H9 (cell line): ENCODE results near the gene PFDN1. TPM values are rescaled to one million over a fixed set of nuclear protein-coding genes. Genes with fewer than 3 reads are reported as not detected.

Experiments used
- DNase-seq: peaks from one replicate; pipeline ENCODE4 v3.0.0-alpha.2; 2017
- H2AFZ ChIP-seq: one replicate; pipeline ENCODE4 v1.6.1; 2013; ENCODE audit warnings: mild to moderate bottlenecking, low read length, control low read depth, moderate library complexity
- H2AK5ac ChIP-seq: 2 replicates; pipeline ENCODE4 v1.6.1; 2013; ENCODE audit warnings: low read length, control low read depth, mixed read lengths; ENCODE audit not compliant: insufficient read length
- H2BK120ac ChIP-seq: one replicate; pipeline ENCODE4 v1.6.1; 2013; ENCODE audit warnings: low read depth, mild to moderate bottlenecking, low read length, control low read depth, inconsistent platforms; ENCODE audit not compliant: poor library complexity, severe bottlenecking
- H2BK12ac ChIP-seq: 2 replicates; pipeline ENCODE4 v1.6.1; 2013; ENCODE audit warnings: low read length, control low read depth, mixed read lengths, low read depth; ENCODE audit not compliant: insufficient read length
- H2BK15ac ChIP-seq: 2 replicates; pipeline ENCODE4 v1.6.1; 2013; ENCODE audit warnings: low read depth, low read length, control low read depth
- H2BK20ac ChIP-seq: one replicate; pipeline ENCODE4 v1.6.1; 2013; ENCODE audit warnings: low read depth, mild to moderate bottlenecking, low read length, control low read depth, inconsistent platforms; ENCODE audit not compliant: poor library complexity, severe bottlenecking
- H2BK5ac ChIP-seq: 2 replicates; pipeline ENCODE4 v1.6.1; 2013; ENCODE audit warnings: low read length, control low read depth, mixed read lengths; ENCODE audit not compliant: insufficient read length
- H3K14ac ChIP-seq: 2 replicates; pipeline ENCODE4 v1.6.1; 2013; ENCODE audit warnings: low read length, control low read depth; ENCODE audit not compliant: insufficient read depth
- H3K18ac ChIP-seq: 2 replicates; pipeline ENCODE4 v1.6.1; 2013; ENCODE audit warnings: low read depth, mild to moderate bottlenecking, mixed read lengths, low read length, control low read depth; ENCODE audit not compliant: insufficient read length
- H3K23ac ChIP-seq: 2 replicates; pipeline ENCODE4 v1.6.1; 2013; ENCODE audit warnings: low read length, control low read depth, mixed read lengths, low read depth; ENCODE audit not compliant: insufficient read length
- H3K23me2 ChIP-seq: 2 replicates; pipeline ENCODE4 v1.6.1; 2013; ENCODE audit warnings: low read depth, mild to moderate bottlenecking, mixed read lengths, low read length, control low read depth; ENCODE audit not compliant: insufficient read length, poor library complexity, severe bottlenecking
- H3K27ac ChIP-seq: 2 replicates; pipeline ENCODE4 v1.5.1; 2013; ENCODE audit warnings: low read length, control low read depth, mixed read lengths, low read depth; ENCODE audit not compliant: insufficient read length
- H3K27me3 ChIP-seq: 2 replicates; pipeline ENCODE4 v1.6.1; 2013; ENCODE audit warnings: low read length, control low read depth, inconsistent platforms; ENCODE audit not compliant: insufficient read depth
- H3K4ac ChIP-seq: 2 replicates; pipeline ENCODE4 v1.6.1; 2013; ENCODE audit warnings: low read depth, mild to moderate bottlenecking, control low read depth, inconsistent platforms, low read length, moderate library complexity
- H3K4me1 ChIP-seq: 2 replicates; pipeline ENCODE4 v1.6.1; 2013; ENCODE audit warnings: low read length, control low read depth, inconsistent platforms; ENCODE audit not compliant: insufficient read depth
- H3K4me2 ChIP-seq: 2 replicates; pipeline ENCODE4 v1.6.1; 2013; ENCODE audit warnings: low read length, control low read depth, mixed read lengths; ENCODE audit not compliant: insufficient read length, insufficient read depth
- H3K56ac ChIP-seq: 2 replicates; pipeline ENCODE4 v1.6.1; 2013; ENCODE audit warnings: low read depth, mild to moderate bottlenecking, mixed read lengths, low read length, control low read depth; ENCODE audit not compliant: insufficient read length
- H3K79me1 ChIP-seq: 2 replicates; pipeline ENCODE4 v1.6.1; 2013; ENCODE audit warnings: low read depth, mild to moderate bottlenecking, moderate library complexity, low read length, control low read depth, inconsistent platforms; ENCODE audit not compliant: insufficient read depth, poor library complexity, severe bottlenecking
- H3K79me2 ChIP-seq: 2 replicates; pipeline ENCODE4 v1.6.1; 2013; ENCODE audit warnings: low read length, control low read depth, inconsistent platforms; ENCODE audit not compliant: insufficient read depth
- H3K9ac ChIP-seq: 2 replicates; pipeline ENCODE4 v1.6.1; 2013; ENCODE audit warnings: low read length, control low read depth, mixed read lengths; ENCODE audit not compliant: insufficient read length; ENCODE audit errors: extremely low read depth
- H3K9me3 ChIP-seq: one replicate; pipeline ENCODE4 v1.6.1; 2013; ENCODE audit warnings: low read depth, low read length, inconsistent platforms; ENCODE audit not compliant: control insufficient read depth
- H3T11ph ChIP-seq: one replicate; pipeline ENCODE4 v1.6.1; 2013; ENCODE audit warnings: mild to moderate bottlenecking, low read length, control low read depth, inconsistent platforms
- H4K20me1 ChIP-seq: one replicate; pipeline ENCODE4 v1.6.1; 2013; ENCODE audit not compliant: control insufficient read depth, insufficient read length, insufficient read depth
- H4K5ac ChIP-seq: 2 replicates; pipeline ENCODE4 v1.6.1; 2013; ENCODE audit warnings: low read depth, mild to moderate bottlenecking, mixed read lengths, low read length, control low read depth; ENCODE audit not compliant: insufficient read length
- H4K8ac ChIP-seq: replicated peaks from 2 replicates; pipeline ENCODE4 v1.6.1; 2013; ENCODE audit warnings: low read length, control low read depth, mixed read lengths, low read depth; ENCODE audit not compliant: insufficient read length
- H4K91ac ChIP-seq: 2 replicates; pipeline ENCODE4 v1.6.1; 2013; ENCODE audit warnings: low read depth, mild to moderate bottlenecking, moderate library complexity, mixed read lengths, low read length, control low read depth; ENCODE audit not compliant: insufficient read length
- H3K27ac Mint-ChIP-seq, 3 experiments: 2 replicates in 2 of 3; 3 replicates in 1 of 3; pipeline ENCODE4 v1.8.0; 2020 to 2021; ENCODE audit warnings: mixed read lengths in 3 of 3, mild to moderate bottlenecking in 1 of 3, moderate library complexity in 1 of 3
- H3K27me3 Mint-ChIP-seq: 2 replicates; pipeline ENCODE4 v1.8.0; 2021; ENCODE audit warnings: low read depth, mild to moderate bottlenecking, moderate library complexity, mixed read lengths
- H3K36me3 Mint-ChIP-seq, 3 experiments: 2 replicates in 2 of 3; 3 replicates in 1 of 3; pipeline ENCODE4 v1.8.0; 2020 to 2021; ENCODE audit warnings: low read depth in 3 of 3, mixed read lengths in 3 of 3; ENCODE audit not compliant: insufficient read depth in 1 of 3
- H3K4me1 Mint-ChIP-seq, 2 experiments: 2 replicates each; pipeline ENCODE4 v1.8.0; 2020; ENCODE audit warnings: mixed read lengths in 2 of 2
- H3K4me3 Mint-ChIP-seq, 2 experiments: 2 replicates in 1 of 2; 3 replicates in 1 of 2; pipeline ENCODE4 v1.8.0; 2020 to 2021; ENCODE audit warnings: mild to moderate bottlenecking in 2 of 2, mixed read lengths in 2 of 2, moderate library complexity in 1 of 2
- H3K9me3 Mint-ChIP-seq, 2 experiments: 2 replicates in 1 of 2; 3 replicates in 1 of 2; pipeline ENCODE4 v1.8.0; 2020; ENCODE audit warnings: mild to moderate bottlenecking in 2 of 2, mixed read lengths in 2 of 2, moderate library complexity in 1 of 2
- CTCF ChIP-seq: fragments of 200-600 bp; sonication (generic); conservative IDR thresholded peaks from 3 replicates; pipeline ENCODE4 v1.8.0; 2021; ENCODE audit warnings: antibody characterized with exemption, mild to moderate bottlenecking
- WGBS: extraction: QIAGEN DNeasy Blood & Tissue Kit; methylation state at CpG from one replicate; pipeline ENCODE4 v1.1.7; 2013; ENCODE audit warnings: missing lambda C conversion rate, low lambda C conversion rate, mixed read lengths; ENCODE audit not compliant: insufficient read length; ENCODE audit errors: extremely low coverage; 5-methylcytosine and 5-hydroxymethylcytosine counted together
- total RNA-seq: library from RNA; stranded (reverse); gene quantifications from 2 replicates; pipeline ENCODE4 v1.2.1, GENCODE V29; 2021

The PFDN1 gene
- total RNA-seq, 1 experiment from 2014 or later, result 58.3 TPM

DNA sequence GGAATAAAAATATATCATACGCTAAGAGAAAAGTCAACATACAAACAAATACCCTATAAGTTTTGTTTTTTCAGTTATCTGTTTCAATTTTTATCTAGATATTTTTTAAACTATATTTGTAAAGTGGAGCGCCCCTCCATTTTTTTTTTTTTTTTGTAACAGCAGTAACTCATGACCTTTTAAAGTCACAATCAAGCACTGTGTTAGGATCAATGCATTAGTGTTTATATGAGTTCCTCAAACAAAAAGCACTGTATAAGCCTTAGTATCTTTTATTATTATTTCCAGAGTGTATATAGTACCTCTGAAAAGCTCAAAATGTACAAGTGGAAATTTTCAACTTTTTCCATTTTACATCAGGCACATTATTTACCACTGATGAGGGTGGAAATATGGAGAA lies 20.6 kb downstream of the PFDN1 start:
- H3K9me3 Mint-ChIP-seq, result no peaks in the 10 kb centered on the region
- H2BK5ac ChIP-seq, result no peak overlapping the region
- no peak overlapping the region for H2AK5ac ChIP-seq
- H3K9ac ChIP-seq, result no peak overlapping the region
- H3K27me3 ChIP-seq, result no peaks in the 10 kb centered on the region
- no peaks in the 10 kb centered on the region for H3K79me1 ChIP-seq
- H3K27me3 Mint-ChIP-seq, result no peaks in the 10 kb centered on the region
- peaks cover 2% of the 10 kb centered on the region; the same call in 1 of the 2 replicates for H3K79me2 ChIP-seq
- H3T11ph ChIP-seq, result no peak overlapping the region
- TF ChIP-seq CTCF, result no peak
- no peak overlapping the region for H2BK15ac ChIP-seq
- no peak overlapping the region for H3K4me3 Mint-ChIP-seq
- H3K23ac ChIP-seq, result no peak overlapping the region
- DNase-seq, result no peak
- H2AFZ ChIP-seq, result no peak overlapping the region
- H4K8ac ChIP-seq, result no peak overlapping the region
- H3K18ac ChIP-seq, result no peak overlapping the region
- no peak overlapping the region for H2BK20ac ChIP-seq
- no peak overlapping the region for H3K27ac Mint-ChIP-seq
- H3K4me1 Mint-ChIP-seq, result no peaks in the 10 kb centered on the region
- no CpG with 5 or more reads among the region's 2 CpGs for WGBS
- no peaks in the 10 kb centered on the region for H3K4me1 ChIP-seq
- H2BK120ac ChIP-seq, result no peak overlapping the region
- no peak overlapping the region for H2BK12ac ChIP-seq
- no peaks in the 10 kb centered on the region for H4K20me1 ChIP-seq
- H3K36me3 Mint-ChIP-seq, result peaks cover 5 to 12% (median 6%) of the 10 kb centered on the region in 3 experiments
- H3K27ac ChIP-seq, result no peak overlapping the region
- no peak overlapping the region for H3K56ac ChIP-seq
- no peaks in the 10 kb centered on the region for H3K23me2 ChIP-seq
- H3K4ac ChIP-seq, result no peak overlapping the region
- H4K91ac ChIP-seq, result no peak overlapping the region
- H3K9me3 ChIP-seq, result no peaks in the 10 kb centered on the region
- no peak overlapping the region for H3K14ac ChIP-seq
- no peak overlapping the region for H4K5ac ChIP-seq
- H3K4me2 ChIP-seq, result no peak overlapping the region
